ENCODE results near the gene TRAF3IP1.

GRCh38 chr2:238325694-238326093 lies 5.4 kb downstream of the TRAF3IP1 start:
- TF ChIP-seq CTCF (IDR thresholded peaks at IDR 0.05), result no peak
- TF ChIP-seq EZH2 (IDR thresholded peaks at IDR 0.05; ENCODE audit: borderline replicate concordance, insufficient read depth, low read depth, low read length, poor library complexity, severe bottlenecking), result no peak

Measured in B cell (primary cell).